ENCODE data around the gene TMEM132E. TPM values are rescaled to one million over a fixed set of nuclear protein-coding genes. Genes with fewer than 3 reads are reported as not detected.
A peak's percentile ranks its signal among the peaks of the same experiment; 100 is the strongest.

TMEM132E gene
- total RNA-seq, 2 donors from 2014 or later = not detected

GRCh38 chr17:34578016-34578415, 1.4 kb upstream of the TMEM132E start:
- peaks cover 17% of the 10 kb centered on the region for H3K4me1 Mint-ChIP-seq (ENCODE audit: low read depth)
- H3K36me3 Mint-ChIP-seq (ENCODE audit: insufficient read depth in 2 of 2) = no peaks in the 10 kb centered on the region
- no peak for DNase-seq
- H3K27ac Mint-ChIP-seq = no peak overlapping the region
- H3K9me3 Mint-ChIP-seq = no peaks in the 10 kb centered on the region
- H3K4me3 Mint-ChIP-seq = peak overlapping the region in 1 of 2 donors; percentile 89
- ATAC-seq (replicated peaks in 1 of 2) = no peak
- peaks cover 68% of the 10 kb centered on the region for H3K27me3 Mint-ChIP-seq (ENCODE audit: low read depth)

GRCh38 chr17:34578656-34579016, 746 bp upstream of the TMEM132E start:
- Mint-ChIP-seq H3K4me3 (peak overlapping the region; percentile 87 to 89), H3K36me3 (ENCODE audit: insufficient read depth in 2 of 2) (no peaks in the 10 kb centered on the region), H3K9me3 (no peaks in the 10 kb centered on the region), H3K27me3 (ENCODE audit: low read depth) (peaks cover 68% of the 10 kb centered on the region), H3K27ac (no peak overlapping the region), H3K4me1 (ENCODE audit: low read depth) (peaks cover 17% of the 10 kb centered on the region)
- DNase-seq = no peak
- no peak for ATAC-seq (replicated peaks in 1 of 2)

DNA sequence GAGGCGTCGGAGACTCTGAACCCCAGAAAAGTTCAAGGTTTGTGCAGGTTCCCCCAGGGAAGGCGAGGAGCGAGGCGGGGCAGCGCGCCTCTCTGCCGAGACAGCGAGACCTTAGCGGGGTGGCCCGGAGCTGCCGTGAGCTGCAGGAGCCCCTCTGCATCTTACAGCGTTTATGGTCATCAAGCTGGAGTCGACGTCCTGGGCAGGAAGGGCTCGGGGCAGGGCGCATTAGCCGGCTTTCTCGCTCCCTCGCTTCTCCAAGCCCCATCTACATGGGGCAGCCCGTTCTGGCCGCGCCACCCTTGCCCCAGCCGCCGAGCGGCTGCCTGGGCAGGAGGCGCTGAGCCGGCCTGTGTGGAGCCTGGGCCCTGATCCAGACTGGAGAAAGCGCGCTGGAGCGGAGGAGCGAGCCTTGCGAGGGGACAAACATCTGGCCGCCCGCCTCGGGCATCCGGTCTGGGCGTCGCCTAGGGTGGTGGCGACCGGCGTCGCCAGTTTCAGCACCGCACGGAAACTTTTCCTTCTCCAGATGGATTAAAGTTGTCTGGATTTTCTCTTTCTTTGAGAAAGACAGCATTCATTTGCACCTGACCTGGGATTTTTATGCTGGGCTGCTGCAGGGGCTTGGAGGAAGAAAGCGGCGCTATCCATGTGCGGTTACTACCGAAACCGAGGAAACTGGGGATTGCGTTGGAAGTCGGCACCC, 750 bp downstream of the TMEM132E start:
- Mint-ChIP-seq H3K4me3 (peak overlapping the region; percentile 84 to 87), H3K27me3 (ENCODE audit: low read depth) (peaks cover 70% of the 10 kb centered on the region), H3K4me1 (ENCODE audit: low read depth) (peaks cover 17% of the 10 kb centered on the region), H3K9me3 (no peaks in the 10 kb centered on the region), H3K27ac (no peak overlapping the region), H3K36me3 (ENCODE audit: insufficient read depth in 2 of 2) (no peaks in the 10 kb centered on the region)
- DNase-seq (peak; percentile 14 to 17), ATAC-seq (replicated peaks in 1 of 2) (peak; percentile 23 to 41)

GRCh38 chr17:34580685-34581445, 1.5 kb downstream of the TMEM132E start:
- peaks cover 17% of the 10 kb centered on the region for H3K4me1 Mint-ChIP-seq (ENCODE audit: low read depth)
- H3K27me3 Mint-ChIP-seq (ENCODE audit: low read depth) = peaks cover 74% of the 10 kb centered on the region
- no peaks in the 10 kb centered on the region for H3K9me3 Mint-ChIP-seq
- no peaks in the 10 kb centered on the region for H3K36me3 Mint-ChIP-seq (ENCODE audit: insufficient read depth in 2 of 2)
- peak; percentile 6 to 14 for DNase-seq
- ATAC-seq (replicated peaks in 1 of 2) = peak in 1 of 2 donors; percentile 23
- no peak overlapping the region for H3K27ac Mint-ChIP-seq
- H3K4me3 Mint-ChIP-seq = peak overlapping the region; percentile 84 to 87

GRCh38 chr17:34581446-34582184, 2.2 kb downstream of the TMEM132E start:
- ATAC-seq (replicated peaks in 1 of 2) = no peak
- no peak overlapping the region for H3K27ac Mint-ChIP-seq
- peak overlapping the region in 1 of 2 donors; percentile 64 for H3K4me3 Mint-ChIP-seq
- H3K4me1 Mint-ChIP-seq (ENCODE audit: low read depth) = peaks cover 17% of the 10 kb centered on the region
- no peaks in the 10 kb centered on the region for H3K9me3 Mint-ChIP-seq
- DNase-seq = no peak
- no peaks in the 10 kb centered on the region for H3K36me3 Mint-ChIP-seq (ENCODE audit: insufficient read depth in 2 of 2)
- H3K27me3 Mint-ChIP-seq (ENCODE audit: low read depth) = peaks cover 69% of the 10 kb centered on the region

DNA sequence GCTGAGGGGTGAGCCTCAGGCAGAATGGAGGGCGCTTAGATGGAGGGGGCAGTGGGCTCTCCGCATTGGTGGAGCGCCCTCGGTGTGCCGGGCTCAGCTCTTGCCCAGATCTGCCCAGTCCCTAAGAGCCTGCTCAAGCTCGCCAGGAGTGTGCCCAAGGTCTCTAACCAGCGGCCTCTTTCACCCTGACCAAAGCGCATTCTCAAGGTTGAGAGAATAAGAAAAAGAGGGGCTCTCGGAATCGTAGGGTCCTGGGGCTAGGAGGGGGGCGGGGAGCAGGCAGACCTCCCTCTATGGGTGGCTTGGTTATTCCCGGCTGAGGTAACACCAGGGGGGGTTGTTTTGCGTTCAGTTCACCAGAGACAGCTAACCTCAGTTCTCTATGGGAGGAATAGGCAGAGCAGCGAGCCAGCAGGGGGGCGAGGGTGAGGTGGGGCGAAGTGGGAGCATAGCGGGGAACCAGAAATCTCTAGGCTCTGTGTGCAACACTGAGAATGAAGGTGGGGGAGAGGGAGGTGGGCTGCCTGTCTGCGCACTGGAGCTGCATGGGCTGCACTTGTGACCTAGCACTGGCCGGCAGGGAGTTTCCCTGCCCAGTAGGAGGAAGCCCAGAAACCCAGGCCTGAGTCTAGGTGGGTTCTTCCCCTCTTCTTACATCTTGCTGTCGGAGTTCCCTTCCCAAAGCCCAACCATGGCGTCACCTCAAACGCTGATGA, 3.0 kb downstream of the TMEM132E start:
- no peaks in the 10 kb centered on the region for H3K9me3 Mint-ChIP-seq
- H3K4me1 Mint-ChIP-seq (ENCODE audit: low read depth) = peaks cover 17% of the 10 kb centered on the region
- peaks cover 61% of the 10 kb centered on the region for H3K27me3 Mint-ChIP-seq (ENCODE audit: low read depth)
- no peak overlapping the region for H3K4me3 Mint-ChIP-seq
- H3K27ac Mint-ChIP-seq = no peak overlapping the region
- DNase-seq = no peak
- no peaks in the 10 kb centered on the region for H3K36me3 Mint-ChIP-seq (ENCODE audit: insufficient read depth in 2 of 2)
- no peak for ATAC-seq (replicated peaks in 1 of 2)

DNA sequence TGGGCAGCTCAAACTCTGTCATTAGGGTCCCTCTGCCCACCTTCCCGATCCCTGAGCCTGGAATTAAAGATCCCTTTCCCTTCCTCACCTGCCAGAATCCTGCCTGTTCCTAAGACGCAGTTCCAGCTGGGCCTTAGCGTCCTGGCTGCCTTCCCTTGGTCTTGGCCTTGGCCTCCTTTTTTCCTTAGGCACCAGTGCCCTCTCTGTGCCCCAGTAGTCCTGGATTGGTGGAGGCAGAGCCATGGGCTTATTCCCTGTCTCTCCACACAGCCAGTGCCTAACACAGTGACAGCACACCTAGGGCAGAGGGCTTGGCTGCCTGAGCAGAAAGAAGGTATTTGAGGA, 3.5 kb downstream of the TMEM132E start:
- Mint-ChIP-seq H3K27me3 (ENCODE audit: low read depth) (peaks cover 60% of the 10 kb centered on the region), H3K4me3 (no peak overlapping the region), H3K36me3 (ENCODE audit: insufficient read depth in 2 of 2) (no peaks in the 10 kb centered on the region), H3K9me3 (no peaks in the 10 kb centered on the region), H3K4me1 (ENCODE audit: low read depth) (peaks cover 17% of the 10 kb centered on the region), H3K27ac (no peak overlapping the region)
- ATAC-seq (replicated peaks in 1 of 2) = no peak
- DNase-seq = no peak

- Mint-ChIP-seq H3K4me1 (ENCODE audit: low read depth) (peaks cover 4% of the 10 kb centered on the region), H3K27me3 (ENCODE audit: low read depth) (peaks cover 56% of the 10 kb centered on the region), H3K4me3 (no peak overlapping the region), H3K27ac (no peak overlapping the region), H3K36me3 (ENCODE audit: insufficient read depth in 2 of 2) (no peaks in the 10 kb centered on the region), H3K9me3 (no peaks in the 10 kb centered on the region)
- ATAC-seq (replicated peaks in 1 of 2) (peak in 1 of 2 donors; percentile 24), DNase-seq (no peak)
Measured at GRCh38 chr17:34584805-34585416, 5.5 kb downstream of the TMEM132E start.

DNA sequence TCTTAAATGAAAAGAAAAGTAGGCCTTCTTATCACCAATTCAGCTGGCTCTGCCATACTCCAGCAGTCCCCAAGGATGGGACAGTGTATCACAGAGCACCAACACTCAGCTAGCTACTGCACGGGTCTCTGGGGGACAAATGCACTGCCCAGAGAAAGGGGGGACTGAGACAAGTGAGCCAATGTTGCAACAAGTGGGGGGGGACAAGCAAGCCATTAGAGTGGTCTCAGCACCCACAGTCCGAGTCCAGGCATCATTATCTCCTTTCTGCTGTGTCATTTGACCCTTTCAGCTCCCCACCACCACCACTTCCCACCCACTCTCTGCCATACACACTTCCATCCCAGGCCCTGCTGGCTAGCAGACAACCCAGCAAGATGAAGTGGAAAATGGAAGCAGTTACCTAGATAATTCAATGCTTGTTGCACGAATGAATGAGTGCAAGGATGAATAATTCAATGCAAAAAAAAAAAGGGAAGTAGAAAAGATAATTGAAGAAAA, 7.0 kb downstream of the TMEM132E start:
- H3K9me3 Mint-ChIP-seq = no peaks in the 10 kb centered on the region
- H3K27me3 Mint-ChIP-seq (ENCODE audit: low read depth) = peaks cover 67% of the 10 kb centered on the region
- no peak overlapping the region for H3K4me3 Mint-ChIP-seq
- ATAC-seq (replicated peaks in 1 of 2) = no peak
- no peak for DNase-seq
- H3K36me3 Mint-ChIP-seq (ENCODE audit: insufficient read depth in 2 of 2) = no peaks in the 10 kb centered on the region
- H3K4me1 Mint-ChIP-seq (ENCODE audit: low read depth) = no peaks in the 10 kb centered on the region
- no peak overlapping the region for H3K27ac Mint-ChIP-seq

GRCh38 chr17:34588266-34588665, 8.9 kb downstream of the TMEM132E start:
- H3K27me3 Mint-ChIP-seq (ENCODE audit: low read depth) = peaks cover 51% of the 10 kb centered on the region
- H3K27ac Mint-ChIP-seq = no peak overlapping the region
- ATAC-seq (replicated peaks in 1 of 2) (no peak), DNase-seq (no peak)
- no peaks in the 10 kb centered on the region for H3K4me1 Mint-ChIP-seq (ENCODE audit: low read depth)
- H3K4me3 Mint-ChIP-seq = no peak overlapping the region
- no peaks in the 10 kb centered on the region for H3K9me3 Mint-ChIP-seq
- no peaks in the 10 kb centered on the region for H3K36me3 Mint-ChIP-seq (ENCODE audit: insufficient read depth in 2 of 2)

DNA sequence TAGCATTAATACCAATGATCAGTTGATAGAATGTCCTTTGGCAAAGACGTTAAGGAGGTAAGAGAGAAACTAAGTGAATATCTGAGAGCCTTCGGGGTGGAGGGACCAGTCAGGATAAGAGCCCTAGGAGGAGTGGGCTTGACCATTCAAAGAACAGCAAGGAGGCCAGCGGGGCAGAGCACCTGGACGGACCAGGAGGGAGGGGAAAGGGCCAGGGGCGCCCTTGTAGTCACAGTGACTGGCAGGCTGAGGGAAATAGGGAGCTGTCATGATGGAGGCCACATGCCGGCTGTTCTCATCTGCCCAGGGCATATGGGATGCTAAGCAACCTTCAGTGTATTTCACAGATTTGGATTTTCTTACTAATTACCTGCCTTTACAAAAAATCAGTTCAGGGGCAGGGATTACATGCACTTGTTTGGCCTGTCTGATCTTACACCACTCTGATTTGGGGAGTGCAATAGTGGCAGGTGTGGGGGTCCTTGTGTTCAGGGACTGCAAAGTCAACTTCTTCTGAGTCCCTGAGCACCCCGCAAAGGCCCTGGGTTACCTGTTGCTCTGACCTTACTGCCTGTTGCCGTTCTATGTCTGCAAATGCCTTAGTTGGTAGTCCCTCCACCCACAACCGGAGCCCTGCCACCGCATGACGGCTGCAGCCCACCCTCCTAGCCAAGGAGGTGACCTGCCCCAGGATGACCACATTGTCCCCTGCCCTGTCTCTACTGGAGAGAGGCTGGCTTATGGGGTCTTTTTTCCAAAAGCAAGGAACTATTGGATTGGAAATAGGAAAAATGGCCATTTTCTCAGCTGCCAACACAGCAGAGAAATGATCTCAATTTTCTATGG, 10.0 kb downstream of the TMEM132E start:
- Mint-ChIP-seq H3K9me3 (no peaks in the 10 kb centered on the region), H3K4me3 (no peak overlapping the region), H3K36me3 (ENCODE audit: insufficient read depth in 2 of 2) (no peaks in the 10 kb centered on the region), H3K4me1 (ENCODE audit: low read depth) (no peaks in the 10 kb centered on the region), H3K27me3 (ENCODE audit: low read depth) (peaks cover 50% of the 10 kb centered on the region), H3K27ac (no peak overlapping the region)
- DNase-seq (no peak), ATAC-seq (replicated peaks in 1 of 2) (no peak)

GRCh38 chr17:34592002-34592401, 12.6 kb downstream of the TMEM132E start:
- Mint-ChIP-seq H3K4me1 (ENCODE audit: low read depth) (no peaks in the 10 kb centered on the region), H3K27ac (no peak overlapping the region), H3K4me3 (no peak overlapping the region), H3K9me3 (no peaks in the 10 kb centered on the region), H3K36me3 (ENCODE audit: insufficient read depth in 2 of 2) (no peaks in the 10 kb centered on the region), H3K27me3 (ENCODE audit: low read depth) (peaks cover 46% of the 10 kb centered on the region)
- no peak for ATAC-seq (replicated peaks in 1 of 2)
- no peak for DNase-seq

All from activated T-cell treated with anti-CD3 and anti-CD28 coated beads, Interleukin-2, amount 50 U/mL, for 72 hours (primary cell).